ENCODE data around the gene ARID1B. TPM values are rescaled to one million over a fixed set of nuclear protein-coding genes. Genes with fewer than 3 reads are reported as not detected.

Gene ARID1B
- total RNA-seq (2021) (38.8 and 42.8 TPM in 2 replicates), Bru-seq, nascent RNA (percentile 78 among the genes with signal in this experiment), BruChase-seq, experiment 1, labeled RNA remaining after a 2-hour chase (percentile 63 among the genes with signal in this experiment), BruChase-seq, experiment 2, labeled RNA remaining after a 6-hour chase (percentile 60 among the genes with signal in this experiment)
- long read RNA-seq, full-length matches to known transcripts = 7 of 19 reads
- long read RNA-seq, partial matches to known transcripts = 7 of 19 reads
- long read RNA-seq, other reads (novel, unspliced or antisense) = 5 of 19 reads

GRCh38 chr6:156776840-156777576, at the start of gene ARID1B:
TSS of gene ARID1B (plus strand) at chr6:156777378. CDS start at chr6:156777681, 303 bp downstream.
- ChIA-PET POLR2A (ENCODE audit: unreplicated experiment) (interaction anchor here (1.4 kb wide), 1 partner anchor 246 kb away, joined by 10 read pairs; no protein-coding TSS in a partner anchor), CTCF (no interaction called here)
- Histone ChIP-seq H4K20me1 (ENCODE audit: insufficient read depth) (0 out of 2 replicates have a peak, but pooled peaks cover 5% of the 10 kb centered on the region), H3K9me2 (ENCODE audit: insufficient read depth) (no peaks in the 10 kb centered on the region), H3K4me3 (peak within 1 kb of the TSS; percentile 95), H3F3A (ENCODE audit: insufficient read depth, low read depth) (peaks cover 12% of the 10 kb centered on the region), H3K27me3 (ENCODE audit: insufficient read depth, low read depth) (no peaks in the 10 kb centered on the region), H3K27ac (peak within 1 kb of the TSS; percentile 90), H3K4me1 (replicated peaks; ENCODE audit: insufficient read depth) (peaks cover 38% of the 10 kb centered on the region), H3K79me2 (ENCODE audit: low read depth) (peaks cover 24% of the 10 kb centered on the region), H3K9me3 (ENCODE audit: insufficient read depth, low read depth) (no peaks in the 10 kb centered on the region), H3K36me3 (ENCODE audit: low read depth) (no peaks in the 10 kb centered on the region), H2AFZ (peak within 1 kb of the TSS; percentile 93), H3K4me2 (peak within 1 kb of the TSS; percentile 78)
- TF ChIP-seq EZH2 (IDR thresholded peaks at IDR 0.05; ENCODE audit: low read depth) (no peak), CTCF (conservative IDR thresholded peaks at IDR 0.05) (no peak)
- peak; percentile 61 to 64 for DNase-seq
- intact Hi-C loops (cut with micrococcal nuclease; ENCODE audit: unreplicated experiment) = loop anchor here (1.0 to 5.0 kb wide), 3 partner anchors 56 to 215 kb away; no protein-coding TSS in a partner anchor
- BruUV-seq (replicated peaks) = TSS peak; percentile 36

GRCh38 chr6:156727715-156728385, 49.3 kb upstream of the ARID1B start:
- H3K9me2 ChIP-seq (ENCODE audit: insufficient read depth) = no peaks in the 10 kb centered on the region
- CTCF ChIA-PET = no interaction called here
- no peak overlapping the region for H3K4me2 ChIP-seq
- BruUV-seq (replicated peaks) = no TSS peak
- no peaks in the 10 kb centered on the region for H3K36me3 ChIP-seq (ENCODE audit: low read depth)
- no peak overlapping the region for H3K4me3 ChIP-seq
- TF ChIP-seq EZH2 (IDR thresholded peaks at IDR 0.05; ENCODE audit: low read depth) = no peak
- TF ChIP-seq CTCF (conservative IDR thresholded peaks at IDR 0.05) = no peak
- H2AFZ ChIP-seq = no peak overlapping the region
- POLR2A ChIA-PET (ENCODE audit: unreplicated experiment) = no interaction called here
- no peak overlapping the region for H3K27ac ChIP-seq
- no peaks in the 10 kb centered on the region for H3K79me2 ChIP-seq (ENCODE audit: low read depth)
- DNase-seq = no peak
- no peaks in the 10 kb centered on the region for H4K20me1 ChIP-seq (ENCODE audit: insufficient read depth)
- intact Hi-C loops (cut with micrococcal nuclease; ENCODE audit: unreplicated experiment) = no loop called here
- no peaks in the 10 kb centered on the region; the same call in 1 of the 2 replicates for H3K4me1 ChIP-seq (replicated peaks; ENCODE audit: insufficient read depth)
- H3K9me3 ChIP-seq (ENCODE audit: insufficient read depth, low read depth) = no peaks in the 10 kb centered on the region
- H3K27me3 ChIP-seq (ENCODE audit: insufficient read depth, low read depth) = no peaks in the 10 kb centered on the region
- peaks cover 14% of the 10 kb centered on the region for H3F3A ChIP-seq (ENCODE audit: insufficient read depth, low read depth)

GRCh38 chr6:156729248-156729647, 47.9 kb upstream of the ARID1B start:
- no TSS peak for BruUV-seq (replicated peaks)
- no peaks in the 10 kb centered on the region for H3K9me2 ChIP-seq (ENCODE audit: insufficient read depth)
- intact Hi-C loops (cut with micrococcal nuclease; ENCODE audit: unreplicated experiment) = no loop called here
- H3K4me3 ChIP-seq = no peak overlapping the region
- TF ChIP-seq CTCF (conservative IDR thresholded peaks at IDR 0.05) (no peak), EZH2 (IDR thresholded peaks at IDR 0.05; ENCODE audit: low read depth) (no peak)
- no peaks in the 10 kb centered on the region for H3K36me3 ChIP-seq (ENCODE audit: low read depth)
- H3K79me2 ChIP-seq (ENCODE audit: low read depth) = no peaks in the 10 kb centered on the region
- no peak overlapping the region for H3K27ac ChIP-seq
- H2AFZ ChIP-seq = no peak overlapping the region
- H3K4me1 ChIP-seq (replicated peaks; ENCODE audit: insufficient read depth) = no peaks in the 10 kb centered on the region; the same call in 1 of the 2 replicates
- POLR2A ChIA-PET (ENCODE audit: unreplicated experiment) = interaction anchor here (0.6 kb wide), 1 partner anchor 9 kb away, joined by 7 read pairs; no protein-coding TSS in a partner anchor
- H4K20me1 ChIP-seq (ENCODE audit: insufficient read depth) = no peaks in the 10 kb centered on the region
- DNase-seq = peak; percentile 9 to 75
- H3F3A ChIP-seq (ENCODE audit: insufficient read depth, low read depth) = peaks cover 14% of the 10 kb centered on the region
- H3K27me3 ChIP-seq (ENCODE audit: insufficient read depth, low read depth) = no peaks in the 10 kb centered on the region
- no peaks in the 10 kb centered on the region for H3K9me3 ChIP-seq (ENCODE audit: insufficient read depth, low read depth)
- CTCF ChIA-PET = no interaction called here
- H3K4me2 ChIP-seq = no peak overlapping the region

Data from PC-9 (cell line).